H7 (cell line): ENCODE results near the gene MLLT10. TPM values are rescaled to one million over a fixed set of nuclear protein-coding genes. Genes with fewer than 3 reads are reported as not detected.
"Not testable (repeated sequence)": the region's sequence is repeated elsewhere in the genome, so short reads cannot be mapped to it uniquely, and the experiment has no call there.

Experiments
- DNase-seq: peaks from one replicate; pipeline ENCODE4 v3.0.0; 2012
- H3K27me3 ChIP-seq: 2 replicates; pipeline ENCODE4 v1.6.0; 2011; ENCODE audit warnings: mild to moderate bottlenecking, low read length; ENCODE audit not compliant: control insufficient read depth, insufficient read depth
- H3K36me3 ChIP-seq: replicated peaks from 2 replicates; pipeline ENCODE4 v1.5.1; 2011; ENCODE audit warnings: low read length; ENCODE audit not compliant: control insufficient read depth, insufficient read depth
- H3K4me3 ChIP-seq: 2 replicates; pipeline ENCODE4 v1.5.1; 2011; ENCODE audit warnings: low read depth, mild to moderate bottlenecking, control low read depth, low read length, moderate library complexity; ENCODE audit not compliant: insufficient read depth
- total RNA-seq: library from RNA; depleted of rRNA; stranded (reverse); fragments of >200 nt; shearing (Covaris generic); gene quantifications from 2 replicates; pipeline ENCODE4 v1.2.3, GENCODE V29; 2014

Gene MLLT10
- total RNA-seq, 1 experiment from 2014 or later = 47.2 TPM

- no peaks in the 10 kb centered on the region; the same call in 1 of the 2 replicates for H3K36me3 ChIP-seq
- H3K27me3 ChIP-seq = no peaks in the 10 kb centered on the region
- no peak overlapping the region for H3K4me3 ChIP-seq
- DNase-seq = no peak
Observed at GRCh38 chr10:21627331-21627730, 93.3 kb downstream of the MLLT10 start.

- Histone ChIP-seq H3K27me3 (no peaks in the 10 kb centered on the region), H3K36me3 (no peaks in the 10 kb centered on the region; the same call in 1 of the 2 replicates), H3K4me3 (no peak overlapping the region)
- DNase-seq = no peak
Observed at GRCh38 chr10:21628023-21628422, 94.0 kb downstream of the MLLT10 start.

GRCh38 chr10:21628645-21629044 is 94.6 kb downstream of the MLLT10 start:
- not testable (repeated sequence) for H3K4me3 ChIP-seq, H3K27me3 ChIP-seq, DNase-seq, H3K36me3 ChIP-seq

- DNase-seq = no peak
- H3K36me3 ChIP-seq = no peaks in the 10 kb centered on the region; the same call in 1 of the 2 replicates
- H3K27me3 ChIP-seq = no peaks in the 10 kb centered on the region
- no peak overlapping the region for H3K4me3 ChIP-seq
Observed at GRCh38 chr10:21634599-21635365, 100.8 kb downstream of the MLLT10 start.

- DNase-seq = peak; percentile 28
- H3K27me3 ChIP-seq = no peaks in the 10 kb centered on the region
- H3K36me3 ChIP-seq = no peaks in the 10 kb centered on the region; the same call in 1 of the 2 replicates
- H3K4me3 ChIP-seq = no peak overlapping the region
Observed at GRCh38 chr10:21637795-21638194, 103.8 kb downstream of the MLLT10 start.

GRCh38 chr10:21638681-21639080 is 104.6 kb downstream of the MLLT10 start:
- H3K27me3 ChIP-seq = no peaks in the 10 kb centered on the region
- no peak overlapping the region for H3K4me3 ChIP-seq
- no peaks in the 10 kb centered on the region; the same call in 1 of the 2 replicates for H3K36me3 ChIP-seq
- DNase-seq = no peak

GRCh38 chr10:21648040-21648439 is 114.0 kb downstream of the MLLT10 start:
- DNase-seq = no peak
- no peaks in the 10 kb centered on the region for H3K36me3 ChIP-seq

GRCh38 chr10:21649454-21649872 is 115.4 kb downstream of the MLLT10 start:
- no peak for DNase-seq
- no peak overlapping the region for H3K4me3 ChIP-seq
- no peaks in the 10 kb centered on the region for H3K27me3 ChIP-seq
- H3K36me3 ChIP-seq = no peaks in the 10 kb centered on the region

More at GRCh38 chr10:21648040-21648439, 114.0 kb downstream of the MLLT10 start:
- H3K27me3 ChIP-seq = no peaks in the 10 kb centered on the region
- H3K4me3 ChIP-seq = no peak overlapping the region

GRCh38 chr10:21650353-21650752 is 116.3 kb downstream of the MLLT10 start:
- Histone ChIP-seq H3K36me3 (no peaks in the 10 kb centered on the region), H3K27me3 (no peaks in the 10 kb centered on the region), H3K4me3 (no peak overlapping the region)
- DNase-seq = no peak

- DNase-seq = no peak
- H3K36me3 ChIP-seq = no peaks in the 10 kb centered on the region
- no peaks in the 10 kb centered on the region for H3K27me3 ChIP-seq
- no peak overlapping the region for H3K4me3 ChIP-seq
Observed at GRCh38 chr10:21655236-21655635, 121.2 kb downstream of the MLLT10 start.

- no peaks in the 10 kb centered on the region for H3K27me3 ChIP-seq
- no peak for DNase-seq
- H3K36me3 ChIP-seq = no peaks in the 10 kb centered on the region
Observed at GRCh38 chr10:21655687-21656086, 121.7 kb downstream of the MLLT10 start.

GRCh38 chr10:21661087-21661486 is 127.1 kb downstream of the MLLT10 start:
- Histone ChIP-seq H3K27me3 (no peaks in the 10 kb centered on the region), H3K36me3 (no peaks in the 10 kb centered on the region), H3K4me3 (no peak overlapping the region)
- DNase-seq = no peak

More at GRCh38 chr10:21655687-21656086, 121.7 kb downstream of the MLLT10 start:
- H3K4me3 ChIP-seq = no peak overlapping the region

GRCh38 chr10:21661935-21662334 is 127.9 kb downstream of the MLLT10 start:
- Histone ChIP-seq H3K27me3 (no peaks in the 10 kb centered on the region), H3K4me3 (no peak overlapping the region), H3K36me3 (no peaks in the 10 kb centered on the region)
- DNase-seq = no peak

GRCh38 chr10:21662635-21663034 is 128.6 kb downstream of the MLLT10 start:
- H3K4me3 ChIP-seq = no peak overlapping the region
- no peaks in the 10 kb centered on the region for H3K36me3 ChIP-seq
- no peak for DNase-seq
- no peaks in the 10 kb centered on the region for H3K27me3 ChIP-seq

GRCh38 chr10:21668831-21669230 is 134.8 kb downstream of the MLLT10 start:
- Histone ChIP-seq H3K36me3 (no peaks in the 10 kb centered on the region), H3K4me3 (no peak overlapping the region), H3K27me3 (no peaks in the 10 kb centered on the region)
- no peak for DNase-seq
